ENCODE measurements around the gene SPON2.

The SPON2 gene

GRCh38 chr4:1194010-1194900 is 21.9 kb upstream of the SPON2 start:
- Mint-ChIP-seq H3K27me3 (no peaks in the 10 kb centered on the region), H3K36me3 (ENCODE audit: low read depth) (no peaks in the 10 kb centered on the region), H3K9me3 (no peaks in the 10 kb centered on the region), H3K27ac (no peak overlapping the region), H3K4me1 (ENCODE audit: low read depth) (no peaks in the 10 kb centered on the region), H3K4me3 (no peak overlapping the region)
- intact Hi-C loops (cut with micrococcal nuclease) = no loop called here

GRCh38 chr4:1193206-1194009 is 21.0 kb upstream of the SPON2 start:
- Mint-ChIP-seq H3K9me3 (no peaks in the 10 kb centered on the region), H3K4me3 (no peak overlapping the region), H3K27ac (no peak overlapping the region), H3K27me3 (no peaks in the 10 kb centered on the region), H3K4me1 (ENCODE audit: low read depth) (no peaks in the 10 kb centered on the region), H3K36me3 (ENCODE audit: low read depth) (no peaks in the 10 kb centered on the region)
- intact Hi-C loops (cut with micrococcal nuclease) = no loop called here

GRCh38 chr4:1192493-1193205 is 20.3 kb upstream of the SPON2 start:
- H3K4me3 Mint-ChIP-seq = no peak overlapping the region
- H3K27me3 Mint-ChIP-seq = no peaks in the 10 kb centered on the region
- H3K9me3 Mint-ChIP-seq = no peaks in the 10 kb centered on the region

GRCh38 chr4:1192091-1192492 is 19.7 kb upstream of the SPON2 start:
- no peaks in the 10 kb centered on the region for H3K27me3 Mint-ChIP-seq
- peaks cover 3% of the 10 kb centered on the region for H3K4me1 Mint-ChIP-seq (ENCODE audit: low read depth)
- H3K27ac Mint-ChIP-seq = no peak overlapping the region
- no peak overlapping the region for H3K4me3 Mint-ChIP-seq
- intact Hi-C loops (cut with micrococcal nuclease) = no loop called here
- no peaks in the 10 kb centered on the region for H3K36me3 Mint-ChIP-seq (ENCODE audit: low read depth)
- no peaks in the 10 kb centered on the region for H3K9me3 Mint-ChIP-seq

More at GRCh38 chr4:1192493-1193205, 20.3 kb upstream of the SPON2 start:
- Mint-ChIP-seq H3K27ac (no peak overlapping the region), H3K36me3 (ENCODE audit: low read depth) (no peaks in the 10 kb centered on the region), H3K4me1 (ENCODE audit: low read depth) (no peaks in the 10 kb centered on the region)
- intact Hi-C loops (cut with micrococcal nuclease) = no loop called here

- Mint-ChIP-seq H3K9me3 (no peaks in the 10 kb centered on the region), H3K27me3 (no peaks in the 10 kb centered on the region), H3K27ac (no peak overlapping the region), H3K4me3 (no peak overlapping the region), H3K36me3 (ENCODE audit: low read depth) (no peaks in the 10 kb centered on the region), H3K4me1 (ENCODE audit: low read depth) (peaks cover 5% of the 10 kb centered on the region)
- intact Hi-C loops (cut with micrococcal nuclease) = no loop called here
Observed at GRCh38 chr4:1191621-1192020, 19.2 kb upstream of the SPON2 start.

GRCh38 chr4:1187182-1187581 is 14.8 kb upstream of the SPON2 start:
- Mint-ChIP-seq H3K27ac (no peak overlapping the region), H3K4me3 (no peak overlapping the region), H3K4me1 (ENCODE audit: low read depth) (peaks cover 19% of the 10 kb centered on the region), H3K9me3 (peaks cover 6% of the 10 kb centered on the region), H3K36me3 (ENCODE audit: low read depth) (no peaks in the 10 kb centered on the region), H3K27me3 (no peaks in the 10 kb centered on the region)
- intact Hi-C loops (cut with micrococcal nuclease) = no loop called here

GRCh38 chr4:1183985-1184773 is 11.8 kb upstream of the SPON2 start:
- Mint-ChIP-seq H3K4me3 (peak overlapping the region; percentile 55), H3K27ac (peak overlapping the region; percentile 30), H3K9me3 (peaks cover 31% of the 10 kb centered on the region), H3K4me1 (ENCODE audit: low read depth) (peaks cover 19% of the 10 kb centered on the region), H3K36me3 (ENCODE audit: low read depth) (no peaks in the 10 kb centered on the region), H3K27me3 (no peaks in the 10 kb centered on the region)
- intact Hi-C loops (cut with micrococcal nuclease) = no loop called here

GRCh38 chr4:1182313-1182712 is 9.9 kb upstream of the SPON2 start:
- no peaks in the 10 kb centered on the region for H3K36me3 Mint-ChIP-seq (ENCODE audit: low read depth)
- peaks cover 31% of the 10 kb centered on the region for H3K9me3 Mint-ChIP-seq
- intact Hi-C loops (cut with micrococcal nuclease) = no loop called here
- peaks cover 18% of the 10 kb centered on the region for H3K4me1 Mint-ChIP-seq (ENCODE audit: low read depth)
- peaks cover 3% of the 10 kb centered on the region for H3K27me3 Mint-ChIP-seq
- H3K27ac Mint-ChIP-seq = no peak overlapping the region
- H3K4me3 Mint-ChIP-seq = no peak overlapping the region

GRCh38 chr4:1180663-1181062 is 8.3 kb upstream of the SPON2 start:
- Mint-ChIP-seq H3K36me3 (ENCODE audit: low read depth) (no peaks in the 10 kb centered on the region), H3K27me3 (peaks cover 8% of the 10 kb centered on the region), H3K4me3 (no peak overlapping the region), H3K4me1 (ENCODE audit: low read depth) (peaks cover 14% of the 10 kb centered on the region), H3K9me3 (peaks cover 31% of the 10 kb centered on the region), H3K27ac (no peak overlapping the region)
- intact Hi-C loops (cut with micrococcal nuclease) = no loop called here

- H3K27ac Mint-ChIP-seq = no peak overlapping the region
- peaks cover 31% of the 10 kb centered on the region for H3K9me3 Mint-ChIP-seq
- no peak overlapping the region for H3K4me3 Mint-ChIP-seq
- intact Hi-C loops (cut with micrococcal nuclease) = no loop called here
- H3K4me1 Mint-ChIP-seq (ENCODE audit: low read depth) = peaks cover 14% of the 10 kb centered on the region
- peaks cover 15% of the 10 kb centered on the region for H3K27me3 Mint-ChIP-seq
- no peaks in the 10 kb centered on the region for H3K36me3 Mint-ChIP-seq (ENCODE audit: low read depth)
Observed at GRCh38 chr4:1179976-1180375, 7.6 kb upstream of the SPON2 start.

GRCh38 chr4:1179089-1179441 is 6.7 kb upstream of the SPON2 start:
- Mint-ChIP-seq H3K4me1 (ENCODE audit: low read depth) (peaks cover 8% of the 10 kb centered on the region), H3K4me3 (no peak overlapping the region)
- intact Hi-C loops (cut with micrococcal nuclease) = no loop called here

GRCh38 chr4:1178300-1179088 is 6.1 kb upstream of the SPON2 start:
- intact Hi-C loops (cut with micrococcal nuclease) = no loop called here
- H3K9me3 Mint-ChIP-seq = peaks cover 31% of the 10 kb centered on the region
- no peaks in the 10 kb centered on the region for H3K36me3 Mint-ChIP-seq (ENCODE audit: low read depth)
- no peak overlapping the region for H3K27ac Mint-ChIP-seq
- H3K4me1 Mint-ChIP-seq (ENCODE audit: low read depth) = peaks cover 5% of the 10 kb centered on the region
- no peak overlapping the region for H3K4me3 Mint-ChIP-seq
- peaks cover 27% of the 10 kb centered on the region for H3K27me3 Mint-ChIP-seq

More at GRCh38 chr4:1179089-1179441, 6.7 kb upstream of the SPON2 start:
- Mint-ChIP-seq H3K27me3 (peaks cover 21% of the 10 kb centered on the region), H3K9me3 (peaks cover 31% of the 10 kb centered on the region), H3K27ac (no peak overlapping the region), H3K36me3 (ENCODE audit: low read depth) (no peaks in the 10 kb centered on the region)

All from dendritic cell treated with granulocyte-macrophage colony-stimulating factor and Interleukin-4, amounts not matched to agents 40 ng/mL and 50 ng/mL, for 4 days (primary cell).